SK-N-SH (cell line): ENCODE results near the gene RCE1.

ENCODE experiments used
- CTCF ChIP-seq: fragments of 200-600 bp; sonication (generic); IDR thresholded peaks from 2 replicates; pipeline ENCODE4 v1.6.1; 2017; ENCODE audit warnings: antibody characterized with exemption, mild to moderate bottlenecking, moderate library complexity
- GATA2 ChIP-seq: sonication (generic); formaldehyde crosslinking; IDR thresholded peaks from 2 replicates; pipeline ENCODE4 v1.5.0; 2020; ENCODE audit warnings: mild to moderate bottlenecking, missing genetic modification reagents
- MAX ChIP-seq: IDR thresholded peaks from 2 replicates; pipeline ENCODE4 v1.4.0; 2012; ENCODE audit warnings: low read depth
- MXI1 ChIP-seq: IDR thresholded peaks from 2 replicates; pipeline ENCODE4 v1.6.1; 2012; ENCODE audit warnings: mild to moderate bottlenecking, low read depth, low read length, improper control_type of control experiment
- NFIC ChIP-seq: IDR thresholded peaks from 2 replicates; pipeline ENCODE4 v1.4.0; 2012; ENCODE audit warnings: borderline replicate concordance
- RAD21 ChIP-seq: IDR thresholded peaks from 2 replicates; pipeline ENCODE4 v1.6.1; 2012; ENCODE audit warnings: mild to moderate bottlenecking, low read length
- USF1 ChIP-seq: IDR thresholded peaks from 2 replicates; pipeline ENCODE4 v1.4.0; 2012; ENCODE audit warnings: low read depth, borderline replicate concordance

GRCh38 chr11:66878474-66878873 lies 35.2 kb downstream of the RCE1 start:
- TF ChIP-seq CTCF (no peak), NFIC (no peak), MXI1 (no peak), MAX (no peak), RAD21 (no peak), USF1 (no peak), GATA2 (CRISPR knock-in tag) (no peak)
